HepG2 (cell line): ENCODE results near the gene EPB41L2.

ENCODE experiments used
- CTCF ChIP-seq: sonication (generic); formaldehyde crosslinking; IDR thresholded peaks from 2 replicates; pipeline ENCODE4 v1.5.0; 2020; ENCODE audit warnings: mild to moderate bottlenecking, missing genetic modification reagents, moderate library complexity
- EZH2 ChIP-seq: conservative IDR thresholded peaks from 2 replicates; pipeline ENCODE4 v1.6.1; 2012; ENCODE audit warnings: mild to moderate bottlenecking, low read depth, low read length, moderate library complexity
- FOXP1 ChIP-seq, 2 experiments: fragments of 450-650 bp in 1 of 2; IDR thresholded peaks; 2 replicates each; pipeline ENCODE4 v1.6.1; 2017 to 2018; ENCODE audit warnings: antibody characterized with exemption in 1 of 2
- GPN1 ChIP-seq: sonication (generic); formaldehyde crosslinking; IDR thresholded peaks from 2 replicates; pipeline ENCODE4 v1.5.1; 2020; ENCODE audit warnings: missing genetic modification reagents, borderline replicate concordance
- NR2F2 ChIP-seq: IDR thresholded peaks from 2 replicates; pipeline ENCODE4 v1.6.1; 2012; ENCODE audit warnings: low read depth, inconsistent platforms, borderline replicate concordance
- SMC3 ChIP-seq: IDR thresholded peaks from 2 replicates; pipeline ENCODE4 v1.6.1; 2011; ENCODE audit warnings: low read length, improper control_type of control experiment
- ZIK1 ChIP-seq: sonication (generic); formaldehyde crosslinking; IDR thresholded peaks from 2 replicates; pipeline ENCODE4 v1.5.0; 2020; ENCODE audit warnings: mild to moderate bottlenecking, low read depth, missing genetic modification reagents, borderline replicate concordance
- ZNF513 ChIP-seq: sonication (generic); formaldehyde crosslinking; conservative IDR thresholded peaks from 2 replicates; pipeline ENCODE4 v1.5.0; 2020; ENCODE audit warnings: missing genetic modification reagents
- ZNF768 ChIP-seq: sonication (generic); formaldehyde crosslinking; IDR thresholded peaks from 2 replicates; pipeline ENCODE4 v1.4.0; 2020; ENCODE audit warnings: missing genetic modification reagents
- TF ChIP-seq, protein P1 (sequence below), 2 experiments: fragments of 450-650 bp in 1 of 2; sonication (generic) in 1 of 2; formaldehyde crosslinking; IDR thresholded peaks; 2 replicates each; pipeline versions ENCODE4 v1.5.0 to v1.8.0; 2020 to 2022; ENCODE audit warnings: mild to moderate bottlenecking in 1 of 2, missing genetic modification reagents in 1 of 2
- TF ChIP-seq, protein P2 (sequence below): IDR thresholded peaks from 2 replicates; pipeline ENCODE4 v1.6.1; 2016; ENCODE audit warnings: low read depth, borderline replicate concordance
- TF ChIP-seq, protein P3 (sequence below): sonication (generic); formaldehyde crosslinking; IDR thresholded peaks from 2 replicates; pipeline ENCODE4 v1.4.0; 2020; ENCODE audit warnings: missing genetic modification reagents

DNA sequence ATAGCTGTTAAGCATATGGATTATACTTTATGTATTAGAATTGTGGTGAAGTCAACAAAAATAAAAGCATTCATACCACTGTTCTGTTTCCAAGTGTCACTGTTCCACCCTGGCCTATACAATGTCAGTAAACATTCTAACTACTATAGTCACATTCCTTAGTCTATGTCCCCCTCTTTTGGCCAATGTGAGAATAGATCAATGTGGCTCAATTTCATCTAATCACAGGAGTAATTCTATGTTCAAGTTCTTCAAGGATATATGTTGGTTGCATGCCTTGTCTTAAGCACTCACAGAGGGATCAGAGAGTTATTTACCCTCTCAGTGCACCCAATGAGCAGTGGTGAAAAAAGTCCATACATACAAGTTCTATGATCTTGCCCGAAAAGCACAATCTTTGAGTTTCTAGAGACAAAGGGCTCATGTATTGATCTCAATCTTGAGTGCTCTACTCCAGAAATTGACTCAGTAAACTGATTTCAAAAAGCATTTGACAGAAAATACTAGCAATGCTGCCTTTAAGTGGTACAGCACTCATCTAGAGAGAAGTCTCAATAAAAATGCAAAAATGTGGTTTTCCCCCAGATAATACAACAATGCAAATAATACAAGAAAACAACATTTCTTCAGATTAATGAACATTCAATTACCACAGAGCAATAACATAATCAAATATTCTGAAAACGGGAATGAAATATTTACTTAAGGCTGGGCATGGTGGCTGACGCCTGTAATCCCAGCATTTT, 219.3 kb downstream of the EPB41L2 start:
- TF ChIP-seq, protein P1, sequence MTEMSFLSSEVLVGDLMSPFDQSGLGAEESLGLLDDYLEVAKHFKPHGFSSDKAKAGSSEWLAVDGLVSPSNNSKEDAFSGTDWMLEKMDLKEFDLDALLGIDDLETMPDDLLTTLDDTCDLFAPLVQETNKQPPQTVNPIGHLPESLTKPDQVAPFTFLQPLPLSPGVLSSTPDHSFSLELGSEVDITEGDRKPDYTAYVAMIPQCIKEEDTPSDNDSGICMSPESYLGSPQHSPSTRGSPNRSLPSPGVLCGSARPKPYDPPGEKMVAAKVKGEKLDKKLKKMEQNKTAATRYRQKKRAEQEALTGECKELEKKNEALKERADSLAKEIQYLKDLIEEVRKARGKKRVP (CRISPR knock-in tag; IDR thresholded peaks at IDR 0.05) = no peak
- TF ChIP-seq ZNF513 (CRISPR knock-in tag) = no peak
- TF ChIP-seq FOXP1 (IDR thresholded peaks at IDR 0.05) = no peak
- TF ChIP-seq FOXP1 (CRISPR knock-in tag; IDR thresholded peaks at IDR 0.05) = no peak; the same call in 1 of the 2 replicates
- TF ChIP-seq, protein P2, sequence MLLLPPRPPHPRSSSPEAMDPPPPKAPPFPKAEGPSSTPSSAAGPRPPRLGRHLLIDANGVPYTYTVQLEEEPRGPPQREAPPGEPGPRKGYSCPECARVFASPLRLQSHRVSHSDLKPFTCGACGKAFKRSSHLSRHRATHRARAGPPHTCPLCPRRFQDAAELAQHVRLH (CRISPR knock-in tag) = no peak
- no peak for TF ChIP-seq GPN1 (CRISPR knock-in tag)
- no peak for TF ChIP-seq ZIK1 (CRISPR knock-in tag)
- TF ChIP-seq CTCF = peak; percentile 91
- TF ChIP-seq, protein P3, sequence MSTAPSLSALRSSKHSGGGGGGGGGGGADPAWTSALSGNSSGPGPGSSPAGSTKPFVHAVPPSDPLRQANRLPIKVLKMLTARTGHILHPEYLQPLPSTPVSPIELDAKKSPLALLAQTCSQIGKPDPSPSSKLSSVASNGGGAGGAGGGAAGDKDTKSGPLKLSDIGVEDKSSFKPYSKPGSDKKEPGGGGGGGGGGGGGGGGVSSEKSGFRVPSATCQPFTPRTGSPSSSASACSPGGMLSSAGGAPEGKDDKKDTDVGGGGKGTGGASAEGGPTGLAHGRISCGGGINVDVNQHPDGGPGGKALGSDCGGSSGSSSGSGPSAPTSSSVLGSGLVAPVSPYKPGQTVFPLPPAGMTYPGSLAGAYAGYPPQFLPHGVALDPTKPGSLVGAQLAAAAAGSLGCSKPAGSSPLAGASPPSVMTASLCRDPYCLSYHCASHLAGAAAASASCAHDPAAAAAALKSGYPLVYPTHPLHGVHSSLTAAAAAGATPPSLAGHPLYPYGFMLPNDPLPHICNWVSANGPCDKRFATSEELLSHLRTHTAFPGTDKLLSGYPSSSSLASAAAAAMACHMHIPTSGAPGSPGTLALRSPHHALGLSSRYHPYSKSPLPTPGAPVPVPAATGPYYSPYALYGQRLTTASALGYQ (CRISPR knock-in tag) = no peak
- peak; percentile 93 for TF ChIP-seq SMC3
- no peak for TF ChIP-seq NR2F2
- TF ChIP-seq ZNF768 (CRISPR knock-in tag) = no peak
- no peak for TF ChIP-seq EZH2
